Lower leg skin (tissue), 3 donors: ENCODE measurements around the gene TEX101.

Experiments
- CTCF ChIP-seq, 3 donors: fragments of 450-650 bp; IDR thresholded peaks; one replicate each; pipeline ENCODE4 v1.5.1; 2016; ENCODE audit warnings: antibody characterized with exemption in 3 of 3, mild to moderate bottlenecking in 3 of 3, moderate library complexity in 2 of 3
- POLR2A ChIP-seq, 2 donors: fragments of 450-650 bp; IDR thresholded peaks; one replicate each; pipeline ENCODE4 v1.6.1; 2016 to 2017; ENCODE audit warnings: antibody characterized with exemption in 2 of 2, mild to moderate bottlenecking in 1 of 2, moderate library complexity in 1 of 2

- TF ChIP-seq POLR2A (IDR thresholded peaks at IDR 0.05) (no peak), CTCF (IDR thresholded peaks at IDR 0.05) (no peak)
Measured at GRCh38 chr19:43406297-43406696, 8.4 kb upstream of the TEX101 start.
